OCI-LY1 (cell line): ENCODE measurements around the gene LIPM.

ENCODE experiments used
- EZH2 ChIP-seq: fragments of 200-600 bp; sonication (generic), shearing (Covaris generic); IDR thresholded peaks from 2 replicates; pipeline ENCODE4 v1.8.0; 2017; ENCODE audit warnings: borderline replicate concordance, mixed run types, mild to moderate bottlenecking, antibody characterized with exemption, low read length, moderate library complexity, mixed read lengths
- TF ChIP-seq, protein P1 (sequence below): fragments of 200-600 bp; sonication (generic), shearing (Covaris generic); IDR thresholded peaks from 2 replicates; pipeline ENCODE4 v1.5.1; 2017; ENCODE audit warnings: mild to moderate bottlenecking, antibody characterized with exemption, low read length, moderate library complexity, mixed read lengths

DNA sequence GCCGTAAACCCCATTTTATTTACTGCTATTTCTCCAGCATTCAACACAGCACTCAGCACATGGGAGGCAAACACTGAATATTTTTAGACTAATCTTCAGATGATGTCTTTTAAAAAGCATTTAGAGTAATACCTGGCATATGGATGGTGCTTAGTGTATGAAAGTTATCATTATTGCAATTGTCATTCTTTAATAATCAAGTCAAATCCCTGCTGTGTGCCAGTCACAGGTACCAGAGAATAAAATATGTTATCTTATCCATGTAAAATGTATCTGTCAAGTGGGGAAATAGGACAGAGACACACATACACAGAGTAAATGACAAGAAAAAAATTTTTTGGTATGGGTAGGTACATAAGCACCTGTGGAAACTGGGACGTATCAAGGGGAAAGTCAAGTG, 30.6 kb downstream of the LIPM start:
- no peak for TF ChIP-seq EZH2
- TF ChIP-seq, protein P1, sequence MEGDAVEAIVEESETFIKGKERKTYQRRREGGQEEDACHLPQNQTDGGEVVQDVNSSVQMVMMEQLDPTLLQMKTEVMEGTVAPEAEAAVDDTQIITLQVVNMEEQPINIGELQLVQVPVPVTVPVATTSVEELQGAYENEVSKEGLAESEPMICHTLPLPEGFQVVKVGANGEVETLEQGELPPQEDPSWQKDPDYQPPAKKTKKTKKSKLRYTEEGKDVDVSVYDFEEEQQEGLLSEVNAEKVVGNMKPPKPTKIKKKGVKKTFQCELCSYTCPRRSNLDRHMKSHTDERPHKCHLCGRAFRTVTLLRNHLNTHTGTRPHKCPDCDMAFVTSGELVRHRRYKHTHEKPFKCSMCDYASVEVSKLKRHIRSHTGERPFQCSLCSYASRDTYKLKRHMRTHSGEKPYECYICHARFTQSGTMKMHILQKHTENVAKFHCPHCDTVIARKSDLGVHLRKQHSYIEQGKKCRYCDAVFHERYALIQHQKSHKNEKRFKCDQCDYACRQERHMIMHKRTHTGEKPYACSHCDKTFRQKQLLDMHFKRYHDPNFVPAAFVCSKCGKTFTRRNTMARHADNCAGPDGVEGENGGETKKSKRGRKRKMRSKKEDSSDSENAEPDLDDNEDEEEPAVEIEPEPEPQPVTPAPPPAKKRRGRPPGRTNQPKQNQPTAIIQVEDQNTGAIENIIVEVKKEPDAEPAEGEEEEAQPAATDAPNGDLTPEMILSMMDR: no peak
